OCI-LY3 (cell line): ENCODE measurements around the gene CLMP.
A peak's percentile ranks its signal among the peaks of the same experiment; 100 is the strongest.

Experiments used
- H2AFZ ChIP-seq: fragments of 200-600, 300-600 bp; shearing (Covaris generic); 2 replicates; pipeline ENCODE4 v1.6.0; 2014; ENCODE audit warnings: antibody characterized with exemption, low read depth, low read length
- H3K27ac ChIP-seq: fragments of 200-600, 300-600 bp; sonication (generic); 2 replicates; pipeline ENCODE4 v1.5.1; 2014; ENCODE audit warnings: mild to moderate bottlenecking, low read length, moderate library complexity, mixed read lengths
- H3K27me3 ChIP-seq: fragments of 200-600, 300-600 bp; sonication (generic); 2 replicates; pipeline ENCODE4 v1.6.1; 2014; ENCODE audit warnings: low read depth, low read length, mixed read lengths
- H3K36me3 ChIP-seq: fragments of 200-600, 300-600 bp; sonication (generic); replicated peaks from 2 replicates; pipeline ENCODE3; 2014; ENCODE audit warnings: low read depth, low read length, mixed read lengths
- H3K4me1 ChIP-seq: fragments of 300-600, 200-600 bp; sonication (generic); 2 replicates; pipeline ENCODE4 v1.6.1; 2014; ENCODE audit warnings: low read length, mixed read lengths
- H3K4me2 ChIP-seq: fragments of 200-600, 300-600 bp; sonication (generic); 2 replicates; pipeline ENCODE4 v1.6.1; 2014; ENCODE audit warnings: low read length, mixed read lengths
- H3K4me3 ChIP-seq: fragments of 300-600, 200-600 bp; sonication (generic); 2 replicates; pipeline ENCODE4 v1.5.1; 2014; ENCODE audit warnings: antibody characterized with exemption, mild to moderate bottlenecking, low read length, moderate library complexity
- H3K79me2 ChIP-seq: fragments of 300-600, 200-600 bp; shearing (Covaris generic); 2 replicates; pipeline ENCODE4 v1.6.1; 2014; ENCODE audit warnings: mild to moderate bottlenecking, low read length, mixed read lengths
- H3K9ac ChIP-seq: fragments of 300-600, 200-600 bp; shearing (Covaris generic); 2 replicates; pipeline ENCODE4 v1.6.0; 2014; ENCODE audit warnings: mild to moderate bottlenecking, low read length, moderate library complexity
- H3K9me3 ChIP-seq: fragments of 200-600, 300-600 bp; shearing (Covaris generic); 2 replicates; pipeline ENCODE4 v1.6.1; 2014; ENCODE audit warnings: low read length, mixed read lengths; ENCODE audit not compliant: insufficient read depth
- H4K20me1 ChIP-seq: fragments of 200-600, 300-600 bp; sonication (generic); 2 replicates; pipeline ENCODE4 v1.6.1; 2016; ENCODE audit warnings: low read length, mixed read lengths; ENCODE audit not compliant: insufficient read depth
- EZH2phosphoT487 ChIP-seq: fragments of 200-600 bp; shearing (Covaris generic); IDR thresholded peaks from 2 replicates; pipeline ENCODE4 v1.6.1; 2018; ENCODE audit warnings: antibody characterized with exemption, mixed run types, low read depth
- TF ChIP-seq, protein P1 (sequence below): fragments of 200-600, 300-600 bp; sonication (generic); IDR thresholded peaks from 2 replicates; pipeline ENCODE4 v1.5.1; 2014; ENCODE audit warnings: antibody characterized with exemption, low read length, low read depth

CLMP gene

DNA sequence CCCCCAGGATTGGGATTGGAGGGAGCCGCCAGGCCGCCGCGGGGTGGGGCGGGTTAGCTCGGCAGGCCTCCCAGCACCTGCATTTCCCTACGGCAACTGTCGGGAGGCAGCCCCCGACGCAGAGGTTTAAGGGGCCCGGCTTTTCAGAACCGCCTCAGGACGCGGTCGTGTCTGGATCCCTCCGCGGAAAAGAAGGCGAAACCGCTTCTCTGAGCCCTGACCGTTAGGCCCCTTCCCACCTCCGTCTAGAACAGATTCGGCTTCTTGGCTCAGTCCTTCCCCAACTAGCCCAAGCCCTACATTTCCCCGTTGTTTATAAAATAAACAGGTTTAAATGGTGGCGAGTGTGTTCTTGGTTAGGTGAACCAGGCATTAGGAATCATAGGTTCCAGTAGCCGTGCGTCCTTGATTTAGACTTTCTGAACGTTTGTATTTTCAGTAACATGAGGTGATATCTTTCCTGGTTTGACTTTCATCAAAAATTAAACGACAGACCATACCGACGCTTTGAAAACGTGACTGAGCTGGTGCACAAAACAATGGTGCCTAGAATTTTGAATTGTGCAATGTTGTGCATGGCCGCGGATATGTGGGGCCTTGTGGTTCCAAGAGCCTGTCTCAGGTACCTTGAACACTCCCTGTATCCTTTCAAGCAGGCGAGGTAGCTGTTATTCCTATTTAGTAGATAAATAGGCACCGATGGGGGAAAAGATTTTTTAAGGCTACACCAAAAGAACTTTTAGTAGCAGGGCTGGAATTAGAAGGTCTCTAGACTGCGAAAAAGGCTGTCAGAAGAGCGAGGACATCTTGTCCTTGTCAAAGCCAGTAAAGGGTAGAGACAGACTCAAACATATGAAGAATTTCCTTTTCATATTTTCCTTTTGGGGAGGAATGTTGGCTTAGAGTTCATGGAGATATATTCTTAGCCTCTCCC is 131.9 kb downstream of the CLMP start:
- H3K79me2 ChIP-seq, result peaks cover 68% of the 10 kb centered on the region
- no peak for TF ChIP-seq EZH2phosphoT487
- TF ChIP-seq, protein P1, sequence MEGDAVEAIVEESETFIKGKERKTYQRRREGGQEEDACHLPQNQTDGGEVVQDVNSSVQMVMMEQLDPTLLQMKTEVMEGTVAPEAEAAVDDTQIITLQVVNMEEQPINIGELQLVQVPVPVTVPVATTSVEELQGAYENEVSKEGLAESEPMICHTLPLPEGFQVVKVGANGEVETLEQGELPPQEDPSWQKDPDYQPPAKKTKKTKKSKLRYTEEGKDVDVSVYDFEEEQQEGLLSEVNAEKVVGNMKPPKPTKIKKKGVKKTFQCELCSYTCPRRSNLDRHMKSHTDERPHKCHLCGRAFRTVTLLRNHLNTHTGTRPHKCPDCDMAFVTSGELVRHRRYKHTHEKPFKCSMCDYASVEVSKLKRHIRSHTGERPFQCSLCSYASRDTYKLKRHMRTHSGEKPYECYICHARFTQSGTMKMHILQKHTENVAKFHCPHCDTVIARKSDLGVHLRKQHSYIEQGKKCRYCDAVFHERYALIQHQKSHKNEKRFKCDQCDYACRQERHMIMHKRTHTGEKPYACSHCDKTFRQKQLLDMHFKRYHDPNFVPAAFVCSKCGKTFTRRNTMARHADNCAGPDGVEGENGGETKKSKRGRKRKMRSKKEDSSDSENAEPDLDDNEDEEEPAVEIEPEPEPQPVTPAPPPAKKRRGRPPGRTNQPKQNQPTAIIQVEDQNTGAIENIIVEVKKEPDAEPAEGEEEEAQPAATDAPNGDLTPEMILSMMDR, result no peak
- peak overlapping the region; percentile 92 for H3K27ac ChIP-seq
- peaks cover 33% of the 10 kb centered on the region for H4K20me1 ChIP-seq
- no peaks in the 10 kb centered on the region for H3K9me3 ChIP-seq
- peak overlapping the region; percentile 68 for H2AFZ ChIP-seq
- peak overlapping the region; percentile 100 for H3K4me3 ChIP-seq
- H3K27me3 ChIP-seq, result no peaks in the 10 kb centered on the region
- peaks cover 37% of the 10 kb centered on the region for H3K36me3 ChIP-seq
- peak overlapping the region; percentile 100 for H3K9ac ChIP-seq
- H3K4me2 ChIP-seq, result peak overlapping the region; percentile 93
- peaks cover 39% of the 10 kb centered on the region for H3K4me1 ChIP-seq

DNA sequence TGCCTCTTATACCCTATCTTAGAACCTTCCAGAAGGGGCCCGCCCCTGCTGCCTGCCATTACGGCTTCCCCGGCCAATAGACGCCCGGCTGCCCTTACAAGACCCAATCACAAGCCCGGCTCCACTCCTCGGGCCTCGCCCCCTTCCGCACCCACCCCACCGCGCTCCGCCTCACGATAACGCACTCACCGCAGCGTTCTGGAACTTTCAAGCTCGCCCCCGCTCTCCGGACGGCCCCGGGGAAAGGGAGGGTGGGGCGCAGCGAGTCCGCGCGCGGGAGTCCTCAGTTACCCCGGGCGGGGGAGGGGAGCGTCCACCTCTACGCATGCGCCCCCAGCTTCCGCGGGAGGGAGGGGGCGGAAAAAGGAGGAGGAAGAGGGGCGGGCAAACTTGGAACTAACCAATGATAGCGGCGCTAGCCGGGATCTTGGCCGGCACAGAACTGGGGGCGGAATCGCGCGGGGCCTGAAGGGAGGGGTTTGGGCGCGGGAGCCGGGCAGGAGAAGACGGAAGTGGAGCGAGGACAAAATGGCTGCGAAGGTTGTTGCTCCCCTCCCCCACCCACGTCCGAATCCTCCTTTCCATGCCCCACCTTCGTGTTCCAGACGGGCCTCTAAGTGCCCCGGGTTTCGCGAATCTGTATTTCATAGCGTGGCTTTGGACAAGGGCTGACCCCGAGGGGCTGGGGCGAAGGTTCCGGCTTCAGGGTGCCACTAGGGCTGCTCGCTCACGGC is 132.7 kb downstream of the CLMP start:
- Histone ChIP-seq H3K79me2 (peaks cover 73% of the 10 kb centered on the region), H3K27ac (peak overlapping the region; percentile 92)
- TF ChIP-seq EZH2phosphoT487, result no peak
- TF ChIP-seq, protein P1, result no peak

DNA sequence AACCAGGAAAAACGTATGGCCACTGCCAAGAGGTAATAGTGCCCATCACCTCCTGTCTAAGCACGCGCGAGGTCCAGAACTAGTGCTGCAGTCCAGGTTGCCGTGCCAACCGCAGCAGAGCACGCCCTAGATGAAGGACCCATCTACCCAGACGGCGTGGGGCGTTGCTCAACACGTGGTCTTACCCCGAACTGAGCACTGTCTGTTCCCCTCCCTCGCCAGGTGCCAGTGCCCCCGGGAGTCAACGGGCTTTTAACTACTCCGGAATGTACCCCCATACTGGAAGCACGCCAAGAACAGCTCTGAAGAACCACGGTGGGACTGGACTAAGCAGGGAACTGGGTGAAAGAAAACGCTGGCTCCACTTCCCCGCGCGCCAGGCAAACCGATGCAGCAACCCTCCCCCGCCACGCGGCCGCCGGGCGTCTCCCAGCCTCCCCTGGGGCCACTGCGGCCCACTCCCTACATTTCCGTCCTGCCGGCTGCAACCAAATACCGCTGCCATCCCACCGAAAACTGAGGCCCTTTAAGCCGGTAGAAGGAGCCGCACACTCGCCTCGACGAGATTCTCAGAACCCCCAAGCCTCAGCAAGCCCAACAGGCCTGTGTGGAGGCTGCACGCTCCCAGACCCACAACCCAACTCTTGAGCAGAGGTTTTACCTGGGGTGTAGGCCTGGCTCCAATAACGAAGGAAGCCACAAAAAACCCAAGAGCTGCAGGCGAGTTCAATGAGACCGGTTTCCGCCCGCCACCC is 133.5 kb downstream of the CLMP start, which contains the start of gene HSPA8:
Gene HSPA8 (minus strand): TSS at position 734 of the 755 bp plus-strand sequence. CDS start 812 bp downstream, outside the sequence.
- Histone ChIP-seq H3K4me2 (peak within 1 kb of the TSS; percentile 98), H3K36me3 (peaks cover 50% of the 10 kb centered on the region), H3K27ac (peak within 1 kb of the TSS; percentile 92), H3K4me1 (peaks cover 39% of the 10 kb centered on the region), H3K9me3 (no peaks in the 10 kb centered on the region), H2AFZ (peak within 1 kb of the TSS; percentile 68), H3K79me2 (peaks cover 78% of the 10 kb centered on the region), H3K9ac (peak within 1 kb of the TSS; percentile 100), H4K20me1 (peaks cover 47% of the 10 kb centered on the region), H3K4me3 (peak within 1 kb of the TSS; percentile 100), H3K27me3 (no peaks in the 10 kb centered on the region)
- TF ChIP-seq EZH2phosphoT487, result no peak
- TF ChIP-seq, protein P1, result no peak

More for the DNA sequence above, 132.7 kb downstream of the CLMP start:
- peak overlapping the region; percentile 100 for H3K9ac ChIP-seq
- H3K27me3 ChIP-seq, result no peaks in the 10 kb centered on the region
- H3K36me3 ChIP-seq, result peaks cover 42% of the 10 kb centered on the region
- H3K4me3 ChIP-seq, result peak overlapping the region; percentile 100
- peak overlapping the region; percentile 68 for H2AFZ ChIP-seq
- no peaks in the 10 kb centered on the region for H3K9me3 ChIP-seq
- peak overlapping the region; percentile 98 for H3K4me2 ChIP-seq
- H3K4me1 ChIP-seq, result peaks cover 39% of the 10 kb centered on the region
- H4K20me1 ChIP-seq, result peaks cover 40% of the 10 kb centered on the region
